ENCODE data around the gene OLFML1. TPM values are rescaled to one million over a fixed set of nuclear protein-coding genes. Genes with fewer than 3 reads are reported as not detected.

The OLFML1 gene
- total and polyA plus RNA-seq, 2 of the 8 experiments (the other 6 are each of a cell fraction or from before 2014, with no cell fraction given): 0.24 TPM; not detected in 1

GRCh38 chr11:7548659-7549274, 63.5 kb downstream of the OLFML1 start (continued):
- TF ChIP-seq RAD21 (IDR thresholded peaks at IDR 0.05 in 1 of 2, conservative IDR thresholded peaks at IDR 0.05 in 1 of 2; ENCODE audit: low read depth in 2 of 2, low read length in 2 of 2) (peak; percentile 79 to 83), RNF2 (IDR thresholded peaks at IDR 0.05; ENCODE audit: borderline replicate concordance, low read depth, low read length, missing control alignments, poor library complexity, severe bottlenecking) (no peak), TAF1 (IDR thresholded peaks at IDR 0.05; ENCODE audit: low read depth, low read length) (no peak), HDAC6 (IDR thresholded peaks at IDR 0.05; ENCODE audit: low read depth, low read length) (no peak)
